ENCODE results near the gene ATP9B.

DNA sequence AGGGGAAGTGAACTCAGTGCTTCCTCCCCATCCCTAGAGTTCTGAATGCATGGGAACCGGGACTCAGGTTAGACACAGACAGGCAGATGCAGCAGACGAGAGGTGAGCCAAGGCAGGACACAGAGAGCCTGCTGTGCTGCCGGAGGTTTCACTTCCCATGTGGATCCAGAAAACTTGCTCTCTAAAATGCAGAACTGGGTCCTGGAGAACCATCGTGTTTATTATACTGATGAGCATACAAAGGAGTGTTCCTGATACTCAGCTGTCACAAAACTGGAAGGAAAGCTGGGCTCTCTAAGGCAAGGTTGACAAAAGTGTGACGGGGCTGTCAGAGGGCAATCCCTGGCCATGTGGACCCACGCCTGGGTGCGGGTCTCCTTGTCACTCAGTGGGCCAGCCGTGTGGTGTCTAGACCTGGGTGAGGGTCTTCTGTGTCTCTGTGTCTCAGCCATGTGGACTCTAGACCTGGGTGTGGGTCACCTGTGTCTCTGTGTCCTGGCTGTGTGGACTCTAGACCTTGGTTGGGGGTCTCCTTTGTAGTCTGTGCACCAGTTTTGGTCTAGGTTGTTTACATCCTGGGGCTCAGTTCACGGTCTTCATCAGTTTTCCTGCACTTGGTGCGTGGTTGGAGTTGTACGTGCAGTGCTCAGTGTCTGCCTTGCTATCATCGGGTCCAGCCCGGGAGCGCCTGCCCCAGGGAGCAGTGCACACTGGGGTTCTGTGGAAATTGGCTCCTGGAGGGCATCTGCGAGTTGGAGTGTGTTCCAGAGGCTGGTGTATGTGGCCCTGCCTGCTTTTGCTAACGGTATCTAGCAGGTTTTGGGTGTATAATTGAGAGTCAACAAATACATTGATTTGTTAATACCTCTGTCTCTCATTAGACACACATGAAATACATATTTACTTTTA is 141.1 kb downstream of the ATP9B start:
- no peak for TF ChIP-seq POLR2A (IDR thresholded peaks at IDR 0.05; ENCODE audit: low read depth)
- TF ChIP-seq, protein P1, sequence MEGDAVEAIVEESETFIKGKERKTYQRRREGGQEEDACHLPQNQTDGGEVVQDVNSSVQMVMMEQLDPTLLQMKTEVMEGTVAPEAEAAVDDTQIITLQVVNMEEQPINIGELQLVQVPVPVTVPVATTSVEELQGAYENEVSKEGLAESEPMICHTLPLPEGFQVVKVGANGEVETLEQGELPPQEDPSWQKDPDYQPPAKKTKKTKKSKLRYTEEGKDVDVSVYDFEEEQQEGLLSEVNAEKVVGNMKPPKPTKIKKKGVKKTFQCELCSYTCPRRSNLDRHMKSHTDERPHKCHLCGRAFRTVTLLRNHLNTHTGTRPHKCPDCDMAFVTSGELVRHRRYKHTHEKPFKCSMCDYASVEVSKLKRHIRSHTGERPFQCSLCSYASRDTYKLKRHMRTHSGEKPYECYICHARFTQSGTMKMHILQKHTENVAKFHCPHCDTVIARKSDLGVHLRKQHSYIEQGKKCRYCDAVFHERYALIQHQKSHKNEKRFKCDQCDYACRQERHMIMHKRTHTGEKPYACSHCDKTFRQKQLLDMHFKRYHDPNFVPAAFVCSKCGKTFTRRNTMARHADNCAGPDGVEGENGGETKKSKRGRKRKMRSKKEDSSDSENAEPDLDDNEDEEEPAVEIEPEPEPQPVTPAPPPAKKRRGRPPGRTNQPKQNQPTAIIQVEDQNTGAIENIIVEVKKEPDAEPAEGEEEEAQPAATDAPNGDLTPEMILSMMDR (IDR thresholded peaks at IDR 0.05), result no peak
